ENCODE results near the gene MEGF6.

The MEGF6 gene

GRCh38 chr1:3479511-3480368 is 131.6 kb downstream of the MEGF6 start:
- DNase-seq: no peak

DNA sequence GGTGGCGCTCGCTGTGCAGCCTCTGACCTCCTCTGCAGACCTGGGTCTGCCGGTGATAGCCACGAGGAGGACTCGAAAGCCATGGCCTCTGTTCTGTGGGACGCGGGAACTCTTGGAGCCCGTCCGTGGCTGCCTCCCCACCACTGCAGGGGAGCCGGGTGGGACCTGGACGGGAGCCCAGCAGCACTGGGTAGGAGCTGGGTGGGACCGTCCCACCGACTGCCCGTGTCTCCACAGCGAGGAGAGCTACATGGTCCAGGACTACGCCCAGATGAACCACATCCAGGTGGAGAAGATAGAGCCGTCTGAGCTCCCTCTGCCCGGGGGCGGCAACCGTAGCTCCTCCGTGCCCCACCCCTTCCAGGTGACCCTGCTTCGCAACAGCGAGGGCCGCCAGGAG is 133.1 kb downstream of the MEGF6 start:
- no peak for DNase-seq

GRCh38 chr1:3477241-3477995 is 133.9 kb downstream of the MEGF6 start:
- no peak for DNase-seq

DNA sequence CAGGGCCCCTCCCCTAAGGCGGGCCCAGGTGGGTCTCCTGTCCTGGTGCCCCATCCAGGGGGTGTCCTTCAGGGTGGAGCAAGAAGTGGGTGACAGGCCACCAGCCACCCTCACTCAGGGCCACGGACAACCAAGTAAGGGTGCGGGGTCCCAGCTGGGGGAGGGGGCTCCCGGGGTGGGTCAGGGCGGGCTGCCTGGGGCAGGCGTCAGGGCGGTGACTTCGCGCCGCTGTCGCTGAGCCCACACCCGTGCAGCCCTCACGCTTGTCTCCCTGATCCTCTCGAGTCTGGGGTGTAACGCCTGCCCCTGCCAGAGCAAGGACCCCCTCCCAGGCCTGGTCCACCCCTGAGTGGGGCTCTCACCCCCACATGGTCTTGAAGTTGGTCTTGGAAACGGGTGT is 134.6 kb downstream of the MEGF6 start:
- DNase-seq: no peak

GRCh38 chr1:3475839-3476573 is 135.3 kb downstream of the MEGF6 start:
- DNase-seq: no peak

DNA sequence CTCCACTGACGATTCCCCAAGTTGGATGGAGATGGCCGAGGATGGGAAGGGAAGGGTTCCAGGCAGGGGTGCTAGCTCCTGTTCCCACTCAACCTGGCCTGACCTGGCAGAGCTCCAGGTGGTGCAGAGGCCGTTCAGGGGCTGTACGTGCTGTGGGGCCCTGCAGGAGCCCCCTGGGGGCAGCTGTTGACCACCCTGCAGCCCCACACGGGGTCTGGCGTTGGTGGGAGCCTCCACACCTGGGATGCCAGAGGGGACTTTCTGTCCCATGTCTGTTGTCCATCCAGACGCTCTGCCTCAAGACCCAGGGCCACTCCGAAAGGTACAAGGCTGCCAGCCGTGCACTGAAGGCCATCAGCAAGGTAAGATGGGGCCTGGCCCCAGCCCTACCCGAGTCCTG is 136.9 kb downstream of the MEGF6 start:
- no peak for DNase-seq

DNA sequence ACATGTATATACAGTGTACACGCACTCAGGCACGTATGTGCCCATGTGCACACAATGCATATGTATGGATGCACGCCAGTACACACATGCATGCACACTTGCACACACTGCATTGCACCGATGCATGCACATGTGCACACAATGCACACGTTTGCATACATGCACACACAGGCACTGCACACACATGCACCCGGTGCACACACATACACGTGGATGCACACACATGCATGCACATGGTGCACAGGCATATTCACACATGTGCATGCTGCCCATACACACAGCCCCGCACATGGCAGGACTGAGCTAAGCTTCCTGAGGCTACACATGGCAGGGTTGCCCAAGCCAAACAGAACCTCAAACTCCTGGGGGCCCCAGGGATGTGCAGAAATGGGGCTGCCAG is 137.3 kb downstream of the MEGF6 start:
- DNase-seq: no peak

- DNase-seq: no peak
Observed at GRCh38 chr1:3473381-3473844, 137.9 kb downstream of the MEGF6 start.

DNA sequence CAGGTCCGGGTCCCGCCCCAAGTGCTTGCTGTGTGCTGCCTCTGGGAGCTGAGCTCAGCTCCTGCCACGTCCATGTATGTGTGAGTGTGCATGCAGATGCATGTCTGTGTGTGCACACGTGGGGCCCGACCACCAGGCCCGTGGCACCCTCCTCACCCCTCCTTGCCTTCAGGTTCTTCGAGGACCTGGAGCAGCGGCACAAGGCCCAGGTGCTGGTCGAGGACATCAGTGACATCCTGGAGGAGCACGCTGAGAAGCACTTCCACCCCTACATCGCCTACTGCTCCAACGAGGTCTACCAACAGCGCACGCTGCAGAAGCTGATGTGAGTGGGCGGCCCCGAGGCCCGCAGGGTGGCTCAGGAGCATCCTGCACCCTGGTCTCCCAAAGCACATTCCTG is 138.4 kb downstream of the MEGF6 start:
- no peak for DNase-seq

- DNase-seq: no peak
Observed at GRCh38 chr1:3472088-3472850, 139.0 kb downstream of the MEGF6 start.

- DNase-seq: no peak
Observed at GRCh38 chr1:3471356-3472087, 139.8 kb downstream of the MEGF6 start.

DNA sequence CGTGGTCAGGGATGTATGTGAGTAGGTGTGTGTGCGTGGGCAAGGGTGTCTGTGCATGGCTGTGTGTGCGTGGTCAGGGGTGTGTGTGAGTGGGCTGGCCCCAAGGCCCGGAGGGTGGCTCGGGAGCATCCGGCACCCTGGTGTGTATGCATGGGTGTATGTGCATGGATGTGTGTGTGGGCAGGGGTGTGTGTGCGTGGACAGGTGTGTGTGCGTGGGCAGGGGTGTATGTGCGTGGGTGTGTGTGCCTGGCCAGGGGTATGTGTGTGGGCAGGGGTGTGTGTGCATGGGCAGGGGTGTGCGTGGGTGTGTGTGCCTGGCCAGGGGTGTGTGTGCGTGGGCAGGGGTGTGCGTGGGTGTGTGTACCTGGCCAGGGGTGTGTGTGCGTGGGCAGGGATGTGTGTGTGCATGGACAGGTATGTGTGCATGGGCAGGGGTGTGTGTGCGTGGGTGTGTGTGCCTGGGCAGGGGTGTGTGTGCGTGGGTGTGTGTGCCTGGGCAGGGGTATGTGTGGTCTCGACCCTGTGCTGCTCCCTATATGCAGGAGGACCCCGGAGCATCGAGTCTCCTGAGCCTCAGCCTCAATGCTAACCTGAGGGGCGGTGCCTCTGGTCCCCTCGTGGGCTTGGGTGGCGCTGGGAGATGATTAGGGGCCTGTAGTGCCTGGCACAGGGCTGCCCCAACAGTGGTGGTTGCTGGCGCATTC is 140.5 kb downstream of the MEGF6 start:
- DNase-seq: no peak

GRCh38 chr1:3469849-3470649 is 141.3 kb downstream of the MEGF6 start:
- DNase-seq: no peak

DNA sequence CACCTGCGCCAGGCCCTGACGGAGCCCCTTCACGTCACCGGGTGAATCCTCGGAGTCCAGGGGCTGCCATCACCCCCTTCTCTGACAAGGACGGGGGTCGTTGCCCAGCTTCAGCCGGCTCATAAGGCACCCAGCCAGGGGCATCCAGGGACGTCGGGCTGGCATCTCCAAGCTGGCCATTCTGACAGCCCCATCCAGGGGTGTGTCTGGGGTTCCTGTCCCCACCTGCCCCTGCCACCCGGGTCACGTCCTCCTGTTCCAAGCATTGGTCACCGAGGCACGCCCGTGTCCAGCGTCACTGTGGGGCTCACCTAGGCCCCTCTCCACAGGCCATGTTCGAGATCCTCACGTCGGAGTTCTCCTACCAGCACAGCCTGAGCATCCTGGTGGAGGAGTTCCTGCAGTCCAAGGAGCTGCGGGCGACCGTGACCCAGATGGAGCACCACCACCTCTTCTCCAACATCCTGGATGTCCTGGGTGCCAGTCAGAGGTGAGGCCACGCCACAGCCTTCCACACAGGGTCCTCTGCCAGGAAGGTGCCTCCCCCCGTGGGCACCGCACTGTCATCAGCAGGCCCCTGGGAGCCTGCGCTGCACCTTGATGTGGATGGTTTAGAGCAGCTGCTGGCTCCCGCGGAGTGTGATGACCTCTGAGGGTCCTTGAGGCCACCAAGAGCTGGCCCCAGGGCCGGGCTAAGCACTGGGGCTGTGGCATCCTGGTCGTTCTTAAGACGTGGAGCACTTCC is 142.0 kb downstream of the MEGF6 start:
- no peak for DNase-seq

- no peak for DNase-seq
Observed at GRCh38 chr1:3468236-3469103, 142.8 kb downstream of the MEGF6 start.

DNA sequence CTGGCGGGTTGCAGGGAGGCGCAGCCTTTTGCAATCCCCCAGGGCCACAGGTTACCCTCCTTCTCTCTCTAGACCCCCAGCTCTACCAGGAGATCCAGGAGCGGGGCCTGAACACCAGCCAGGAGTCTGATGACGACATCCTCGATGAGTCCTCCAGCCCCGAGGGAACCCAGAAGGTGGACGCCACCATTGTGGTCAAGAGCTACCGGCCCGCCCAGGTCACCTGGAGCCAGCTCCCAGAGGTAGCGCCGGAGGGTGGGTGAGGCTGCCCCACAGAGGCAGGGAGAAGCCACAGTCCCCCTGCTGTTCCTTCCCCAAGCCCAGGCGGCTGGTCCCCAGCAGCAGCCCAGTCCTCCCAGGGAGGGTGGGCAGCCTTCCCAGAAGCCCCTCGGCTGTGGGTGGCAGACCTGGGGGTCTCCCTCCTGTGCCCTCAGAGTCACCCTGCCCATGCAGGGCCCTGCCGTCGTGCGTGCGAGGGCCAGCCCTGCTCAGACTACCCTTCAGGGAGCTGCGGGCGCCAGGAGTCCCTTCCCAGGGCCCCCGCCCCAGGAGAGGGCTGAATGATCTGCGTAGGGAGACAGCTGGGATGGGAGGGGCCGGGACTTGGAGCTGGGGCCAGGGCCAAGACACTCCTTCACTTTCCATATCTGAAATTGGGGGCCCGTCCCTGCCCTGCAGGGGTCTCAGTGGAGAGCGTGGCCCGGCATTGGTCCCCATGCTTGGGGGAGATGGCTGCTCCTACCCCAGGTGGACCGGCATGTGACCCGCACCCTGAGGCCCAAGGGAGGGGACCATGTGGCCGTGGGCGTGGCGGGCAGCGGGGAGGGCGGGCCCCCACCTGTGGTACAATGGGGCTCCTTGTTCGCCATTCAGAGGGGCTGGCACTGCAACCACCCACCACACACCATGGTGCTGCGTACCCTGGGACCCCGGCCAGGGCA is 143.9 kb downstream of the MEGF6 start:
- no peak for DNase-seq

DNA sequence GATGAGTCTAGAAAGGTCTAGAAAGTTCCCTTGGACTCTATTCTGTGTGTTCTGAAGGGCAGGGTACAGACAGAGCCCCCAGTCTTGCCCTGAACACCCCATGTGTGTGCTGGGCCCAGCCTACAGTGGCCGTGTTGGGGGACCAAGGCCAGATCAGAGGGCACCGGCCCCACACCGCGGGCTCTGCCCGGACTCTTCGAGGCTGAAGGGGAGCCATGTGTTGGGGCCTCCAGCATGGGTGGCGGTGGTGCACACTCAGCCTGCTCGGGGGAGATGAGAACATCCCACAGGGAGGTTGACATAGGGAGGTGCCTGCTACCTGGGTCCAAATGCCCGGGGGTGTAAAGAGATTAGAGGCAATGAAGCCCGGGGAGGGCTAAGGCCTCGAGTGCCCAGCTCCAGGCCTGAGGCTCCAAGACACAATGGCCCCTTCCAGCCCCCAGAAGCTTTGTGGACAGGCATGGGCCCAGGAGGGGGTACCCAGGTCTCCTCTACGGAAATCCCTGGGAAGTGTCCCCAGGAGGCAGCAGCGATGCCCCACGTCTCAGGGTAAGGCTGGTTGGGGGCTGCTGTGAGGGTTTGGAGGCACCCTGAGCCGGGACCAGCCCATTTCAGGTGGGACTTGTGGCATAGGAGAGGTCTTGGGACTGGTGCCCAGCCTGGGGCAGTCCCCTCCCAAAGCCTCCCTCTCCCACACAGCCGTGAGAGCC is 144.8 kb downstream of the MEGF6 start:
- DNase-seq: no peak

Measured in NCI-H526 treated with DMSO at 0.1 percent for 48 hours (cell line).